ENCODE data around the gene ACER2.

Gene ACER2

GRCh38 chr9:19490269-19490668 is 81.5 kb downstream of the ACER2 start:
- no peak for FAIRE-seq

DNA sequence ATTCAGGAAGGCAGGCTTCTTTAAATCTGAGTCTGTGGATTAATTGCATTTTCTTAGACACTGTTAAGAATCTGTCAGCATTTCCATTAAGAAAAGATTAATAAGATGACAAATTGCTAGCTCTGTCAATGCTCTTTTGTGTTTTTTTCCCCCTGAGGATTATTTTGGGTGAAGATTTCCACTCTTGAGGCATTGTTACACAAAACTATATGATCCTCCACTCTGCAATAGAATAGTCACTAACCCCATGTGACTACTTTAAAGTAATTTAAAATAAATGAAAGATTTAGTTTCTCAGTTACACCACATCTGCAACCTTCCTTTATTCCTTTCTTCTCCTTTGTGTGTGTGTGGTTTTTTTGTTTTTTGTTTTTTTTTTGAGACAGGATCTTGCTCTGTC is 82.0 kb downstream of the ACER2 start:
- FAIRE-seq, result no peak

DNA sequence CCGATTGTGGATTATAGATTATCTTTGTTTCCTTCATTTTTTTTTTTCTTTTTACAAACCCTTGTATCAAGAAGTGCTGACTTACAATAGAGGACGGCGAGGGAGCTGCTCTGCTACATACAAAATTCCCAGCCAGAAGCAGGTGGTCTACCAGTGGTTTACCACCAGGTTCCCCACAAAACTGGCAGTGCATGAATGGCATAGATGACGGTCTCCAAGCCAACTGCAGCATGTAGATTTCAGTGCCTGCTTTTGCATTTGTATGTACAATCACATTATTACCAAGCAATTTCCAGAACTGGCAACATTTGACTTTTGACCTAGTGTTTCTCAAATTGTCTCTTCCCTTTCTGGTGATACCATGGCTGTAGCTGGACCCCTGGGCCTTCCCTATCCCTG is 84.0 kb downstream of the ACER2 start:
- FAIRE-seq, result no peak

GRCh38 chr9:19493174-19493811 is 84.5 kb downstream of the ACER2 start:
- peak; percentile 81 for FAIRE-seq

- FAIRE-seq, result no peak
Observed at GRCh38 chr9:19493876-19494275, 85.1 kb downstream of the ACER2 start.

- FAIRE-seq, result no peak
Observed at GRCh38 chr9:19495186-19496028, 86.6 kb downstream of the ACER2 start.

- FAIRE-seq, result no peak
Observed at GRCh38 chr9:19496321-19497050, 87.7 kb downstream of the ACER2 start.

GRCh38 chr9:19497276-19497675 is 88.5 kb downstream of the ACER2 start:
- no peak for FAIRE-seq

- FAIRE-seq, result no peak
Observed at GRCh38 chr9:19498015-19498414, 89.2 kb downstream of the ACER2 start.

All from G401.6 (cell line).